Smooth muscle cell (in vitro differentiated cells): Measurements from ENCODE around the gene PTPRN2. TPM values are rescaled to one million over a fixed set of nuclear protein-coding genes. Genes with fewer than 3 reads are reported as not detected.
"Not testable (repeated sequence)": the region's sequence is repeated elsewhere in the genome, so short reads cannot be mapped to it uniquely, and the experiment has no call there.

Experiments used
- DNase-seq: peaks from one replicate; lab custom pipeline; 2025; ENCODE audit not compliant: unreplicated experiment; lab: John Stamatoyannopoulos, UW
- H2AFZ ChIP-seq: fragments of 200-600 bp; sonication (generic); 2 replicates; pipeline ENCODE4 v1.6.0; 2016; ENCODE audit warnings: antibody characterized with exemption, low read depth, mild to moderate bottlenecking
- H3F3A ChIP-seq: fragments of 200-600 bp; sonication (generic); 2 replicates; pipeline ENCODE4 v1.6.0; 2017; ENCODE audit warnings: antibody characterized with exemption, low read depth
- H3K27ac ChIP-seq: fragments of 200-600 bp; sonication (generic); 2 replicates; pipeline ENCODE4 v1.5.1; 2016; ENCODE audit warnings: low read depth, mild to moderate bottlenecking
- H3K27me3 ChIP-seq: fragments of 200-600 bp; sonication (generic); 2 replicates; pipeline ENCODE4 v1.6.1; 2016; ENCODE audit warnings: low read depth, mild to moderate bottlenecking
- H3K36me3 ChIP-seq: fragments of 200-600 bp; sonication (generic); 2 replicates; pipeline ENCODE4 v1.5.1; 2016; ENCODE audit warnings: low read depth
- H3K4me1 ChIP-seq: fragments of 200-600 bp; sonication (generic); 2 replicates; pipeline ENCODE4 v1.5.1; 2016; ENCODE audit warnings: low read depth
- H3K4me2 ChIP-seq: fragments of 200-600 bp; sonication (generic); 2 replicates; pipeline ENCODE4 v1.6.0; 2016; ENCODE audit warnings: mild to moderate bottlenecking
- H3K4me3 ChIP-seq: fragments of 200-600 bp; sonication (generic); 2 replicates; pipeline ENCODE4 v1.5.1; 2016; ENCODE audit warnings: mild to moderate bottlenecking
- H3K79me2 ChIP-seq: fragments of 200-600 bp; sonication (generic); 2 replicates; pipeline ENCODE4 v1.6.0; 2016; ENCODE audit warnings: low read depth, mild to moderate bottlenecking
- H3K9ac ChIP-seq: fragments of 200-600 bp; sonication (generic); 2 replicates; pipeline ENCODE4 v1.6.0; 2016; ENCODE audit warnings: low read depth
- H3K9me3 ChIP-seq: fragments of 200-600 bp; sonication (generic); replicated peaks from 2 replicates; pipeline ENCODE4 v1.5.1; 2016; ENCODE audit warnings: low read depth
- H4K20me1 ChIP-seq: fragments of 200-600 bp; sonication (generic); 2 replicates; pipeline ENCODE4 v1.6.0; 2016; ENCODE audit warnings: low read depth
- WGBS: methylation state at CpG from one replicate; pipeline ENCODE4 v1.1.7; 2016; ENCODE audit warnings: low lambda C conversion rate; 5-methylcytosine and 5-hydroxymethylcytosine counted together
- polyA plus RNA-seq: library from polyadenylated mRNA; unstranded; fragments of >200 nt; fragmentation: Nextera tagmentation; extraction: Ambion mirVana; gene quantifications from 2 replicates; pipeline ENCODE4 v1.2.1, GENCODE V29; 2016
- total RNA-seq: library from RNA; depleted of rRNA; stranded (reverse); fragments of >200 nt; gene quantifications from 2 replicates; pipeline ENCODE4 v1.2.3, GENCODE V29; 2014
- TF ChIP-seq, protein P1 (sequence below): fragments of 200-600 bp; sonication (generic); IDR thresholded peaks from 2 replicates; pipeline ENCODE4 v1.5.1; 2017; ENCODE audit warnings: borderline replicate concordance, mild to moderate bottlenecking, antibody characterized with exemption; ENCODE audit not compliant: insufficient read depth, poor library complexity, severe bottlenecking

The PTPRN2 gene
- total and polyA plus RNA-seq, 2 experiments from 2014 or later = 0.09 to 0.87 TPM

- H3K4me2 ChIP-seq = no peak overlapping the region
- H3K27me3 ChIP-seq = no peaks in the 10 kb centered on the region
- H3K36me3 ChIP-seq = no peaks in the 10 kb centered on the region
- H3K79me2 ChIP-seq = no peaks in the 10 kb centered on the region
- no peak overlapping the region for H3K9ac ChIP-seq
- no peak for DNase-seq
- H4K20me1 ChIP-seq = no peaks in the 10 kb centered on the region
- no peak overlapping the region for H3K4me3 ChIP-seq
- no peaks in the 10 kb centered on the region for H3K4me1 ChIP-seq
- no peaks in the 10 kb centered on the region for H3K9me3 ChIP-seq
- 70% methylated on average over 14 of the region's 14 CpGs for WGBS
- H3F3A ChIP-seq = no peaks in the 10 kb centered on the region
- no peak overlapping the region for H3K27ac ChIP-seq
- TF ChIP-seq, protein P1, sequence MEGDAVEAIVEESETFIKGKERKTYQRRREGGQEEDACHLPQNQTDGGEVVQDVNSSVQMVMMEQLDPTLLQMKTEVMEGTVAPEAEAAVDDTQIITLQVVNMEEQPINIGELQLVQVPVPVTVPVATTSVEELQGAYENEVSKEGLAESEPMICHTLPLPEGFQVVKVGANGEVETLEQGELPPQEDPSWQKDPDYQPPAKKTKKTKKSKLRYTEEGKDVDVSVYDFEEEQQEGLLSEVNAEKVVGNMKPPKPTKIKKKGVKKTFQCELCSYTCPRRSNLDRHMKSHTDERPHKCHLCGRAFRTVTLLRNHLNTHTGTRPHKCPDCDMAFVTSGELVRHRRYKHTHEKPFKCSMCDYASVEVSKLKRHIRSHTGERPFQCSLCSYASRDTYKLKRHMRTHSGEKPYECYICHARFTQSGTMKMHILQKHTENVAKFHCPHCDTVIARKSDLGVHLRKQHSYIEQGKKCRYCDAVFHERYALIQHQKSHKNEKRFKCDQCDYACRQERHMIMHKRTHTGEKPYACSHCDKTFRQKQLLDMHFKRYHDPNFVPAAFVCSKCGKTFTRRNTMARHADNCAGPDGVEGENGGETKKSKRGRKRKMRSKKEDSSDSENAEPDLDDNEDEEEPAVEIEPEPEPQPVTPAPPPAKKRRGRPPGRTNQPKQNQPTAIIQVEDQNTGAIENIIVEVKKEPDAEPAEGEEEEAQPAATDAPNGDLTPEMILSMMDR = peak; percentile 6
- H2AFZ ChIP-seq = no peak overlapping the region
These were observed 683.9 kb downstream of the PTPRN2 start for GRCh38 chr7:157903710-157904109.

DNA sequence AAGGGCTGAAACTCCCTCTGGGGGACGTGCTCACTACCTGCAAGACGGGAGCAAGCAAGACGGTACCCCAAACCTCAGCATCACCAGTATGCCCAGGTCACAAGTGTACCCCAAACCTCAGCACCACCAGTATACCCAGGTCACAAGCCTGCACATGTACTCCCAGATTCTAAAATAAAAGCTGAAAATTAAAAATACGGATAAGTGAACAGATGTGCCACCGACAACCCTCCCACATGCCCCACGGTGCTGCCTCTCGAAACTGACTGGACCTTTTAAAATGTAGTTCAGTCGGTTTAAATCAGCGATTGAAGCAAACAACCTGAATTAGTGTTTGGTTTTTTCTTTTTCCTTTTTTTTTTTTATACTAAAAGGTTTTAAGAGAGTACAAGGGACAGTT, 684.3 kb downstream of the PTPRN2 start:
- Histone ChIP-seq H3K79me2 (no peaks in the 10 kb centered on the region), H3K4me2 (no peak overlapping the region), H3K4me3 (no peak overlapping the region), H3K27me3 (no peaks in the 10 kb centered on the region), H4K20me1 (no peaks in the 10 kb centered on the region), H3K36me3 (no peaks in the 10 kb centered on the region), H3F3A (no peaks in the 10 kb centered on the region), H3K27ac (no peak overlapping the region), H2AFZ (no peak overlapping the region), H3K4me1 (no peaks in the 10 kb centered on the region), H3K9me3 (no peaks in the 10 kb centered on the region), H3K9ac (no peak overlapping the region)
- TF ChIP-seq, protein P1 = no peak
- WGBS = 90% methylated on average over 9 of the region's 9 CpGs
- no peak for DNase-seq

GRCh38 chr7:157901816-157902610, 685.6 kb downstream of the PTPRN2 start:
- not testable (repeated sequence) for H3K9me3 ChIP-seq
- WGBS = 95% methylated on average over 35 of the region's 45 CpGs

GRCh38 chr7:157901166-157901565, 686.5 kb downstream of the PTPRN2 start:
- Histone ChIP-seq H3K4me2 (no peak overlapping the region), H3F3A (no peaks in the 10 kb centered on the region), H3K9me3 (no peaks in the 10 kb centered on the region), H3K36me3 (no peaks in the 10 kb centered on the region), H3K27me3 (no peaks in the 10 kb centered on the region), H3K9ac (no peak overlapping the region), H2AFZ (no peak overlapping the region), H3K4me3 (no peak overlapping the region), H3K79me2 (no peaks in the 10 kb centered on the region), H3K27ac (no peak overlapping the region), H3K4me1 (no peaks in the 10 kb centered on the region), H4K20me1 (no peaks in the 10 kb centered on the region)
- DNase-seq = no peak
- WGBS = 91% methylated on average over 14 of the region's 14 CpGs
- TF ChIP-seq, protein P1 = no peak

More at GRCh38 chr7:157901816-157902610, 685.6 kb downstream of the PTPRN2 start:
- not testable (repeated sequence) for H3K36me3 ChIP-seq, H4K20me1 ChIP-seq, H3K9ac ChIP-seq, H3K4me3 ChIP-seq, DNase-seq, H3K79me2 ChIP-seq, H2AFZ ChIP-seq, H3F3A ChIP-seq, H3K27me3 ChIP-seq, H3K4me2 ChIP-seq, H3K4me1 ChIP-seq, H3K27ac ChIP-seq
